ENCODE data around the gene EEF1G. TPM values are rescaled to one million over a fixed set of nuclear protein-coding genes. Genes with fewer than 3 reads are reported as not detected.
A peak's percentile ranks its signal among the peaks of the same experiment; 100 is the strongest.

EEF1G gene
- total RNA-seq, 1 donor: 1,049 TPM

DNA sequence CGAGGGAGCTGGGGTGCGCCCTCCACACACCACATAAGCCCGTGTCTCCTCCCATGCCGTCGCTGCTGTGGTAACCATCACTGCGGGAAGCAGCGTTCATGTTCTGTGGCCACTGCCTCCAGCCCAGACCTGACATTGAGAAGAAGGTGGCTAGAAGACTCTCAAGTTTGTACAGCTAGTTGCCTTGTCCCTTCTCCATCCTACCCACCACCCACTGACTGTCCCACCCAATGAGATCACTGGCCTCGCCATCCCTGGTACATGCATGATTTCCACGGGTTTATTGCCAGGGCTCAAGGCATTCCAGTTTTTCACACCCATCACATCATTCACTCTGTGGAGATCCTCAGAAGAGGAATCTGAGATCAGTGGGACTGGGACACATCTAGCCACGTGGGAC, 60.1 kb downstream of the EEF1G start:
- Histone ChIP-seq H3K36me3 (ENCODE audit: insufficient read depth, low read length) (peaks cover 41% of the 10 kb centered on the region), H3K79me2 (ENCODE audit: insufficient read depth, low read length) (peaks cover 30% of the 10 kb centered on the region), H3K27ac (ENCODE audit: low read depth, low read length) (no peak overlapping the region), H3K4me2 (ENCODE audit: insufficient read depth, low read length) (no peak overlapping the region), H4K20me1 (ENCODE audit: insufficient read depth, low read length) (peaks cover 38% of the 10 kb centered on the region), H3K4me3 (ENCODE audit: insufficient read depth, low read length) (no peak overlapping the region), H3K4me1 (ENCODE audit: insufficient read depth, low read length) (peaks cover 13% of the 10 kb centered on the region), H3K27me3 (ENCODE audit: insufficient read depth, low read length) (no peaks in the 10 kb centered on the region), H3K9me3 (ENCODE audit: low read depth, low read length) (no peaks in the 10 kb centered on the region), H2AFZ (ENCODE audit: low read length) (no peak overlapping the region)
- no peak for TF ChIP-seq CTCF (IDR thresholded peaks at IDR 0.05; ENCODE audit: extremely low read depth, low read depth, low read length)
- DNase-seq (ENCODE audit: insufficient read length, low spot score, missing footprints): peak; percentile 51

DNA sequence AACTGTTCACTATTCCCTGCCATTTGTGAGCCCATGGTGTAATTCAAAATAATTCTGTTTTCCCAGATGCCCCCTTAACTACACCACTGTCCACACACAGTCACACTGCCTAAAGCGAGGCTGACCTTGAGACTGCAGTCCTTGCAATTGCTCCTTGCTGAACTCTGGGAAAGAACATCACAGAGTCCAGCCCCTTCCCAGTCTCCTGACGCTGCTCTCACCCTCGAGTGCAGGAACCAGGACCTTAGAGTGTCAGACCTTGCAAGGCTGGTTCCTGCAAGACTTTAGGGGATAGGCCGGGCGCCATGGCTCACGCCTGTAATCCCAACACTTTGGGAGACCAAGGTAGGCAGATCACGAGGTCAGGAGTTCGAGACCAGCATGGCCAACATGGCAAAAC, 60.7 kb downstream of the EEF1G start:
- Histone ChIP-seq H2AFZ (ENCODE audit: low read length) (no peak overlapping the region), H3K27me3 (ENCODE audit: insufficient read depth, low read length) (no peaks in the 10 kb centered on the region), H3K9me3 (ENCODE audit: low read depth, low read length) (no peaks in the 10 kb centered on the region), H3K36me3 (ENCODE audit: insufficient read depth, low read length) (peaks cover 35% of the 10 kb centered on the region), H3K79me2 (ENCODE audit: insufficient read depth, low read length) (peaks cover 24% of the 10 kb centered on the region), H3K27ac (ENCODE audit: low read depth, low read length) (no peak overlapping the region), H3K4me3 (ENCODE audit: insufficient read depth, low read length) (no peak overlapping the region), H4K20me1 (ENCODE audit: insufficient read depth, low read length) (peaks cover 32% of the 10 kb centered on the region), H3K4me2 (ENCODE audit: insufficient read depth, low read length) (no peak overlapping the region), H3K4me1 (ENCODE audit: insufficient read depth, low read length) (peaks cover 19% of the 10 kb centered on the region)
- TF ChIP-seq CTCF (IDR thresholded peaks at IDR 0.05; ENCODE audit: extremely low read depth, low read depth, low read length): no peak
- no peak for DNase-seq (ENCODE audit: insufficient read length, low spot score, missing footprints)

Small RNA genes within 50 kb of the gene (small RNA-seq; reads per million reads assigned to genes)
- gene AP001458.1: not detected
- not detected for gene EEF1G
- gene MIR6747: 0.74 reads per million, percentile 8 among the genes with 10 or more reads in this experiment

Other genes with a start within 250 kb of the EEF1G start
- gene ASRGL1, start 236.4 kb downstream of the EEF1G start, total RNA-seq: 0.36 and 0.59 TPM in 2 replicates
- not detected in 2 replicates for gene SCGB1A1, start 154.9 kb downstream of the EEF1G start, total RNA-seq
- 646 and 720 TPM in 2 replicates for gene AHNAK, start 27.1 kb downstream of the EEF1G start, total RNA-seq
- 6.5 and 7.6 TPM in 2 replicates for gene TUT1, start 17.6 kb upstream of the EEF1G start, total RNA-seq
- gene MTA2, start 28.0 kb upstream of the EEF1G start, total RNA-seq: 102 and 105 TPM in 2 replicates
- 26.4 and 29.5 TPM in 2 replicates for gene EML3, start 38.9 kb upstream of the EEF1G start, total RNA-seq
- gene ROM1, start 39.4 kb upstream of the EEF1G start, total RNA-seq: 6.5 TPM in 2 replicates
- gene B3GAT3, start 48.1 kb upstream of the EEF1G start, total RNA-seq: 27.1 and 30.8 TPM in 2 replicates
- 219 and 242 TPM in 2 replicates for gene GANAB, start 72.7 kb upstream of the EEF1G start, total RNA-seq
- gene INTS5, start 79.4 kb upstream of the EEF1G start, total RNA-seq: 19.2 and 20.6 TPM in 2 replicates
- gene C11orf98, start 91.3 kb upstream of the EEF1G start, total RNA-seq: 13.3 and 17.4 TPM in 2 replicates
- gene CSKMT, start 91.4 kb upstream of the EEF1G start, total RNA-seq: 6.2 and 11.2 TPM in 2 replicates
- gene UQCC3, start 97.8 kb upstream of the EEF1G start, total RNA-seq: 4.4 and 5.8 TPM in 2 replicates
- 7.6 and 8.0 TPM in 2 replicates for gene LBHD1, start 98.4 kb upstream of the EEF1G start, total RNA-seq
- gene UBXN1, start 105.2 kb upstream of the EEF1G start, total RNA-seq: 98.1 and 107 TPM in 2 replicates
- 9.1 and 13.8 TPM in 2 replicates for gene LRRN4CL, start 115.6 kb upstream of the EEF1G start, total RNA-seq
- 63.6 and 67.7 TPM in 2 replicates for gene BSCL2, start 133.5 kb upstream of the EEF1G start, total RNA-seq
- gene GNG3, start 133.8 kb upstream of the EEF1G start, total RNA-seq: not detected in 2 replicates
- 13.0 and 18.8 TPM in 2 replicates for gene HNRNPUL2, start 153.6 kb upstream of the EEF1G start, total RNA-seq
- gene TTC9C, start 154.6 kb upstream of the EEF1G start, total RNA-seq: 34.0 and 35.9 TPM in 2 replicates
- 13.0 TPM in 2 replicates for gene ZBTB3, start 180.3 kb upstream of the EEF1G start, total RNA-seq
- gene POLR2G, start 187.7 kb upstream of the EEF1G start, total RNA-seq: 48.3 and 57.9 TPM in 2 replicates
- 21.2 and 22.1 TPM in 2 replicates for gene TAF6L, start 197.5 kb upstream of the EEF1G start, total RNA-seq
- 37.4 and 51.4 TPM in 2 replicates for gene TMEM179B, start 213.5 kb upstream of the EEF1G start, total RNA-seq
- 9.0 and 11.5 TPM in 2 replicates for gene TMEM223, start 218.1 kb upstream of the EEF1G start, total RNA-seq
- 25.6 and 31.1 TPM in 2 replicates for gene NXF1, start 231.5 kb upstream of the EEF1G start, total RNA-seq